HepG2 (cell line): ENCODE data around the gene JPH4. TPM values are rescaled to one million over a fixed set of nuclear protein-coding genes. Genes with fewer than 3 reads are reported as not detected.

Experiments
- ARNT2 ChIP-seq: sonication (generic); formaldehyde crosslinking; IDR thresholded peaks from 2 replicates; pipeline ENCODE4 v1.8.0; 2022; ENCODE audit warnings: mild to moderate bottlenecking, low read depth, missing genetic modification reagents, moderate library complexity
- DPF2 ChIP-seq: sonication (generic); formaldehyde crosslinking; IDR thresholded peaks from 2 replicates; pipeline ENCODE4 v1.4.0; 2020; ENCODE audit warnings: mild to moderate bottlenecking, low read depth, missing genetic modification reagents, borderline replicate concordance
- DR1 ChIP-seq: sonication (generic); formaldehyde crosslinking; IDR thresholded peaks from 2 replicates; pipeline ENCODE4 v1.8.0; 2021; ENCODE audit warnings: mild to moderate bottlenecking, missing genetic modification reagents, inconsistent platforms
- FIP1L1 ChIP-seq: fragments of 200-400 bp; formaldehyde crosslinking; IDR thresholded peaks from 2 replicates; pipeline ENCODE4 v1.6.1; 2018; ENCODE audit warnings: low read depth, mild to moderate bottlenecking, low read length, moderate library complexity, borderline replicate concordance; ENCODE audit not compliant: insufficient read depth
- FOXP1 ChIP-seq, 2 experiments: fragments of 450-650 bp in 1 of 2; IDR thresholded peaks; 2 replicates each; pipeline ENCODE4 v1.6.1; 2017 to 2018; ENCODE audit warnings: antibody characterized with exemption in 1 of 2
- HHEX ChIP-seq: IDR thresholded peaks from 2 replicates; pipeline ENCODE4 v1.6.1; 2016; ENCODE audit warnings: control low read depth
- MLXIP ChIP-seq: sonication (generic); formaldehyde crosslinking; IDR thresholded peaks from 2 replicates; pipeline ENCODE4 v1.9.0; 2021; ENCODE audit warnings: missing genetic modification reagents, borderline replicate concordance
- NFE2L1 ChIP-seq: sonication (generic); formaldehyde crosslinking; IDR thresholded peaks from 2 replicates; pipeline ENCODE4 v1.4.0; 2020; ENCODE audit warnings: missing genetic modification reagents, mild to moderate bottlenecking, borderline replicate concordance
- NFE2L2 ChIP-seq: fragments of 150-350 bp; IDR thresholded peaks from 2 replicates; pipeline ENCODE4 v1.6.1; 2014; ENCODE audit warnings: low read length
- PHB2 ChIP-seq: fragments of 450-650 bp; IDR thresholded peaks from 2 replicates; pipeline ENCODE4 v1.6.1; 2018; ENCODE audit not compliant: partially characterized antibody
- PHF21A ChIP-seq: sonication (generic); formaldehyde crosslinking; IDR thresholded peaks from 2 replicates; pipeline ENCODE4 v1.5.0; 2020; ENCODE audit warnings: mild to moderate bottlenecking, missing genetic modification reagents
- STAT6 ChIP-seq: sonication (generic); formaldehyde crosslinking; IDR thresholded peaks from 2 replicates; pipeline ENCODE4 v1.4.0; 2020; ENCODE audit warnings: missing genetic modification reagents, mild to moderate bottlenecking, borderline replicate concordance
- THAP8 ChIP-seq: sonication (generic); formaldehyde crosslinking; IDR thresholded peaks from 2 replicates; pipeline ENCODE4 v1.5.1; 2020; ENCODE audit warnings: missing genetic modification reagents, mild to moderate bottlenecking, borderline replicate concordance
- TOE1 ChIP-seq: sonication (generic); formaldehyde crosslinking; IDR thresholded peaks from 2 replicates; pipeline ENCODE4 v1.4.0; 2020; ENCODE audit warnings: mild to moderate bottlenecking, missing genetic modification reagents
- ZBTB8A ChIP-seq: sonication (generic); formaldehyde crosslinking; IDR thresholded peaks from 2 replicates; pipeline ENCODE4 v1.4.0; 2020; ENCODE audit warnings: mild to moderate bottlenecking, low read depth, missing genetic modification reagents, borderline replicate concordance
- ZNF33A ChIP-seq: sonication (generic); formaldehyde crosslinking; IDR thresholded peaks from 2 replicates; pipeline ENCODE4 v1.5.1; 2020; ENCODE audit warnings: missing genetic modification reagents, mild to moderate bottlenecking, moderate library complexity, borderline replicate concordance
- ZNF441 ChIP-seq: sonication (generic); formaldehyde crosslinking; IDR thresholded peaks from 2 replicates; pipeline ENCODE4 v1.7.0; 2021; ENCODE audit warnings: missing genetic modification reagents, borderline replicate concordance
- ZNF629 ChIP-seq: sonication (generic); formaldehyde crosslinking; conservative IDR thresholded peaks from 2 replicates; pipeline ENCODE4 v1.5.0; 2020; ENCODE audit warnings: missing genetic modification reagents
- ZNF781 ChIP-seq: sonication (generic); formaldehyde crosslinking; IDR thresholded peaks from 2 replicates; pipeline ENCODE4 v1.5.1; 2020; ENCODE audit warnings: borderline replicate concordance, mild to moderate bottlenecking, missing genetic modification reagents; ENCODE audit errors: not compliant biosample characterization
- polyA plus RNA-seq, 8 experiments: library from polyadenylated mRNA; depleted of rRNA in 3 of 8; stranded (reverse) in 7 of 8; unstranded in 1 of 8; fragments of >200 nt; fragmentation: Illumina TruSeq in 4 of 8; extraction: Trizol in 4 of 8; gene quantifications; 2 replicates each; pipeline versions ENCODE4 v1.2.1 to v1.2.3, GENCODE V29; 2011 to 2016; ENCODE audit warnings: low read depth in 4 of 8, missing spikeins in 1 of 8, mixed read lengths in 1 of 8; ENCODE audit not compliant: insufficient read depth in 1 of 8
- total RNA-seq, 5 experiments: library from RNA; depleted of rRNA; stranded (reverse); fragments of >200 nt; fragmentation: Illumina TruSeq; extraction: Trizol; gene quantifications; 2 replicates each; pipeline ENCODE4 v1.2.3, GENCODE V29; 2016; ENCODE audit warnings: low read depth in 1 of 5
- TF ChIP-seq, protein P1 (sequence below): fragments of 450-650 bp; IDR thresholded peaks from 2 replicates; pipeline ENCODE4 v1.6.1; 2016

The JPH4 gene
- total and polyA plus RNA-seq, 2 of the 13 experiments (the other 11 are each of a cell fraction or from before 2014, with no cell fraction given), result 0.08 to 0.22 TPM

DNA sequence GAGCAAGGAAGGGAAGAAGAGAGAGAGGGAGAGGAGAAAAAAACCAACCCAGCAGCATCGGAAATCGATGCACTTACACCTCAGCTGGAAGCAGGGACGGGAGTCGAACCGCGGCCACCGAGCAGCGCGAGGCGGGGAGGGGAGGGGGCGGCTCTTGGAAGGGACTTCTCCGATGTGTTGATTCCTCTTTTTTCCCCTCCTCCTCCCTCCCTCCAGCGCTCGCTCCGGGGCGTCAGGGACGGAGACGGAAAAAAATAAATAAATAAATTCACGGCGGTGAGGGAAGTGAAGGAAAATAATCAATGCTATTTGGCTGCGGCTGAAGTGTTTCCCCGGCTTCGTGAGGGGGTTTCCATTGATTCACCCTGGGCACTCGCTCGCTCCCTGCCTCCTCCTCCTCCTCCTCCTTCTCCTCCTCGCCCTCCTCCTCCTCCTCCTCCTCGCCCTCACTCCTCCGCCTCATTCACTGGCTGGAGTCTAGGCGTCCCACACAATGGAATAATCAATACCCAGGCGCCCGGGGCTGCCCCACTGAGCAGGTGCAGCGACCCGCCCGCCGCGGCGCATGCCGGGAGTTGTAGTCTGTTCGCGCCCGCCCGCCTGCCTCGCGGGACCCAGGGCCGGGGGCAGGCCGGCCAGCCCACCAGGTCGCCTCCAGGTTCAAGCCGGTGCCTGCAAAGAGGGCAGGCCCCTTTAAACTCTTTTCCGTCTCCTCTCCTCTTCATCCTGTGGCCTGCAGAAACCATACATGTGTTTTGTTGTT is 27.1 kb downstream of the JPH4 start, which contains the start of gene ZFHX2 (continued):
- no peak; the same call in 1 of the 2 replicates for TF ChIP-seq STAT6 (CRISPR knock-in tag)
- TF ChIP-seq DR1 (CRISPR knock-in tag), result no peak; the same call in 1 of the 2 replicates
- TF ChIP-seq ZNF781 (CRISPR knock-in tag), result peak; percentile 66
- no peak for TF ChIP-seq NFE2L2
- peak; percentile 87 for TF ChIP-seq PHF21A (CRISPR knock-in tag)
- TF ChIP-seq MLXIP, result no peak; the same call in 1 of the 2 replicates
- TF ChIP-seq PHB2, result no peak
- TF ChIP-seq, protein P1, sequence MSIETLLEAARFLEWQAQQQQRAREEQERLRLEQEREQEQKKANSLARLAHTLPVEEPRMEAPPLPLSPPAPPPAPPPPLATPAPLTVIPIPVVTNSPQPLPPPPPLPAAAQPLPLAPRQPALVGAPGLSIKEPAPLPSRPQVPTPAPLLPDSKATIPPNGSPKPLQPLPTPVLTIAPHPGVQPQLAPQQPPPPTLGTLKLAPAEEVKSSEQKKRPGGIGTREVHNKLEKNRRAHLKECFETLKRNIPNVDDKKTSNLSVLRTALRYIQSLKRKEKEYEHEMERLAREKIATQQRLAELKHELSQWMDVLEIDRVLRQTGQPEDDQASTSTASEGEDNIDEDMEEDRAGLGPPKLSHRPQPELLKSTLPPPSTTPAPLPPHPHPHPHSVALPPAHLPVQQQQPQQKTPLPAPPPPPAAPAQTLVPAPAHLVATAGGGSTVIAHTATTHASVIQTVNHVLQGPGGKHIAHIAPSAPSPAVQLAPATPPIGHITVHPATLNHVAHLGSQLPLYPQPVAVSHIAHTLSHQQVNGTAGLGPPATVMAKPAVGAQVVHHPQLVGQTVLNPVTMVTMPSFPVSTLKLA, result 0 out of 2 replicates have a peak, but pooled peaks have one; percentile 7
- TF ChIP-seq HHEX, result 0 out of 2 replicates have a peak, but pooled peaks have one; percentile 17
- TF ChIP-seq ZNF629 (CRISPR knock-in tag), result no peak
- TF ChIP-seq FOXP1 (IDR thresholded peaks at IDR 0.05), result no peak
- TF ChIP-seq FOXP1 (CRISPR knock-in tag; IDR thresholded peaks at IDR 0.05), result no peak
- TF ChIP-seq ZNF441 (CRISPR knock-in tag), result no peak; the same call in 1 of the 2 replicates
- no peak for TF ChIP-seq ZBTB8A (CRISPR knock-in tag)
- TF ChIP-seq ARNT2 (CRISPR knock-in tag), result peak; percentile 91
- no peak; the same call in 1 of the 2 replicates for TF ChIP-seq NFE2L1
- TF ChIP-seq FIP1L1, result peak; percentile 60; the same call in 1 of the 2 replicates
- peak; percentile 34; the same call in 1 of the 2 replicates for TF ChIP-seq TOE1
- TF ChIP-seq THAP8 (CRISPR knock-in tag), result no peak
- 0 out of 2 replicates have a peak, but pooled peaks have one; percentile 66 for TF ChIP-seq ZNF33A (CRISPR knock-in tag)
- no peak; the same call in 1 of the 2 replicates for TF ChIP-seq DPF2 (CRISPR knock-in tag)
